ENCODE data around the gene TRDN. TPM values are rescaled to one million over a fixed set of nuclear protein-coding genes. Genes with fewer than 3 reads are reported as not detected.

Gene TRDN
- total RNA-seq, 5 donors from 2014 or later (not counting 1 experiment from before 2014, with no cell fraction given): not detected

DNA sequence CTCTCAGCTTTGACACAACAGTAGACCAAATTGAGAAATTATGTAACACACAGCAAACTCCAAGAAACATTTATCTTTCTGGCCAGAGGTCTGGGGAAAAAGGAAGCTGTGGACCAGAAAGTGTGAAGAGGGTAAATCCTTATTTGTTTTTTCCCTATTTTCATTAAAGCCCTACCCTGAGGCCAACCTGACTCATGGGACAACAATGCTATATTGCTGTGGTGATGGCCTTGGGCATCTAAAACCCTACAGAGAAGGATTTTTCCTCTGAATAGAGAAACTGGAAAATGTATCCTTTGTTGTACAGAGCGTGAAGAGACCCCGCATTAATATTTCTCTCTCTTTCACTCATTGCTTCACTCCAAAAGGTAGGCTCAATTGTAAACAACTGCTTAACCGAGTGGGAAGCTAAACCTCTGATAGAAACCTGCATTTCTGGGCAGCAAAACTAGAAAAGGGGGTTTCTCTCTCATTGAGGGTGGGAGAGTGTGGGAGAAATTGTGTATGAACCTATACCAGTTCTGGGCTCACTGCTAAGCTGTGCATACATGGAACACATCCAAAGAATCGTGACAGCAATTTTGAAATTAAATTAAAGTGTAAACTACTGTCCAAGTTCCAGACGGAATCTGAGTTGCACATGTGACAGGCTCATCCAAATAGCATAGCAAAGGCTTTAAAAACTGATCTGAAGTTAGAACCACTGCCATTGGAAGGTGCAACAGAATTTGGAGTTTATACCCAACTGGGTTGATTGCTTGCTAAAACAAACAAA, 465.2 kb downstream of the TRDN start:
- Histone ChIP-seq H3K4me1 (ENCODE audit: control insufficient read depth in 1 of 2, extremely low read depth in 1 of 2, insufficient read depth in 2 of 2, low read length in 2 of 2) (no peaks in the 10 kb centered on the region), H3K9me3 (no peaks in the 10 kb centered on the region), H3K27ac (ENCODE audit: low read length) (no peak overlapping the region), H3K4me3 (ENCODE audit: control insufficient read depth in 1 of 2, extremely low read depth in 1 of 2, low read length in 1 of 2) (no peak overlapping the region), H3K27me3 (replicated peaks in 1 of 2; ENCODE audit: control insufficient read depth in 2 of 2, extremely low read depth in 1 of 2, insufficient read depth in 2 of 2, low read length in 1 of 2) (no peaks in the 10 kb centered on the region), H3K36me3 (ENCODE audit: control insufficient read depth in 2 of 2, extremely low read depth in 1 of 2, insufficient read depth in 1 of 2, low read length in 1 of 2) (no peaks in the 10 kb centered on the region)
- no peak for ATAC-seq (replicated peaks in 1 of 4)
- no peak overlapping the region for H3K4me3 Mint-ChIP-seq
- H3K36me3 Mint-ChIP-seq: no peaks in the 10 kb centered on the region
- WGBS (ENCODE audit: insufficient coverage): 60% methylated on average over 1 of the region's 5 CpGs
- no peak for DNase-seq
- no peaks in the 10 kb centered on the region for H3K27me3 Mint-ChIP-seq
- no peak overlapping the region for H3K27ac Mint-ChIP-seq
- no peaks in the 10 kb centered on the region for H3K4me1 Mint-ChIP-seq
- POLR2A ChIA-PET: no interaction called here
- CTCF ChIA-PET: no interaction called here
- peaks cover under 1 to 6% (median 5%) of the 10 kb centered on the region in 3 donors for H3K9me3 Mint-ChIP-seq

DNA sequence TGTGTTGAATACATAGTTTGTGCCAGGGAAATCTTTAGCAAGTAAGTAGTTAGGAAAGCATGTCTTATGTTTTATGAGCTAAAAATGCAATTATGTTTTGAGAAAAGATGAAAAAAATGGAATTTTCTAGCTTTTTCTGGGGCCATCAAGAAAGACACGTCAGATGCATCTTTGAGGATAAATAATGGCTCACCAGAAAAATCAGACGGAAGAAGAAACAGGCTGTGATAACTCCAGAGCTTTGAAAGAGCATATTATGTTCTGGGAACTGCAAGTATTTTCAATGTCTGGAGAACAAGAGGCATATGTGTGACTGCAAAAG, 467.0 kb downstream of the TRDN start:
- Mint-ChIP-seq H3K9me3 (peaks cover 0 to 10% (median 8%) of the 10 kb centered on the region in 3 donors), H3K27me3 (no peaks in the 10 kb centered on the region), H3K27ac (no peak overlapping the region), H3K36me3 (no peaks in the 10 kb centered on the region), H3K4me3 (no peak overlapping the region), H3K4me1 (no peaks in the 10 kb centered on the region)
- Histone ChIP-seq H3K4me1 (ENCODE audit: control insufficient read depth in 1 of 2, extremely low read depth in 1 of 2, insufficient read depth in 2 of 2, low read length in 2 of 2) (no peaks in the 10 kb centered on the region), H3K27me3 (replicated peaks in 1 of 2; ENCODE audit: control insufficient read depth in 2 of 2, extremely low read depth in 1 of 2, insufficient read depth in 2 of 2, low read length in 1 of 2) (no peaks in the 10 kb centered on the region), H3K4me3 (ENCODE audit: control insufficient read depth in 1 of 2, extremely low read depth in 1 of 2, low read length in 1 of 2) (no peak overlapping the region), H3K27ac (ENCODE audit: low read length) (no peak overlapping the region), H3K36me3 (ENCODE audit: control insufficient read depth in 2 of 2, extremely low read depth in 1 of 2, insufficient read depth in 1 of 2, low read length in 1 of 2) (no peaks in the 10 kb centered on the region), H3K9me3 (no peaks in the 10 kb centered on the region)
- no peak for ATAC-seq (replicated peaks in 1 of 4)
- CTCF ChIA-PET: no interaction called here
- 79% methylated on average over 1 of the region's 2 CpGs for WGBS (ENCODE audit: insufficient coverage)
- no peak for DNase-seq
- POLR2A ChIA-PET: no interaction called here

DNA sequence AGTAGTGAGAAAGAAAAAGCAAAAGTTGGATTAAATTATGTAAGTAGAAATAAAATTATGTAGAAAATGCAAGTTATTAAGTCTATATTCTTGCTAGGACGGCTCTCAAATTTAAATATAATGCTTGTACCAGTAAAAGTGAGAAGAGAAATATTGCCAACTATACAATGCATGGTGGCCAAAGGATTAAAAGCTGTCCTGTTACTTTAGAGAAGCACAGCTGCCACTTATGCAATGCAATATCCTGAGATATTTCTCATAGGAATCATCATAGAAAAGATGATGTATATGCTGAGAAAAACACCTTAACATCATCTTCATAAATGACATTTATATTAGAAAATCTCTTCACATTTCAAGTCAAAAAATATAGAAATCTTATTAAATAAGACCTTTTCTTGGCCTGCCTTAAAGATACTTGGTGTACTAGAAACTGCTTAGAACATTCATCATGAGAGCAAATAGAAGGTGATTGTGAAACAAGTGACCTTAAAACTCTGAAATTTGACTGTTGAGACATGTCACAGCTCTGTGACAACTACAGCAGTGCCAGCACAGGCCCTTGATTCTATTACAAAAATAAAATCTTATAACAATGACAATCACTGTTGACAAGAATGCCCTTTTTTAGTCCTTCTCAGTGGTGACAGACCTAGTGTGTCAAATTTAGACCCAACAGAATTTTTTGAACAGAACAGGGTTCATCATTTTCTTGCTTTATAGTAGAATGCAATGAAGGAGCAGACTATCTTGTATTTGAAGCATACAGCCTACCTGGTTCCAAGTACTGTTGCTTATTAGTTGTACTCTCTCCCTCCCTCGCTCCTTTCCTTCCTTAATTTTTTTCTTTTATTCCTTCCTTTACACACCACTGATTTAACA, 467.6 kb downstream of the TRDN start:
- Histone ChIP-seq H3K27ac (ENCODE audit: low read length) (no peak overlapping the region), H3K9me3 (no peaks in the 10 kb centered on the region), H3K36me3 (ENCODE audit: control insufficient read depth in 2 of 2, extremely low read depth in 1 of 2, insufficient read depth in 1 of 2, low read length in 1 of 2) (no peaks in the 10 kb centered on the region), H3K4me1 (ENCODE audit: control insufficient read depth in 1 of 2, extremely low read depth in 1 of 2, insufficient read depth in 2 of 2, low read length in 2 of 2) (no peaks in the 10 kb centered on the region), H3K27me3 (replicated peaks in 1 of 2; ENCODE audit: control insufficient read depth in 2 of 2, extremely low read depth in 1 of 2, insufficient read depth in 2 of 2, low read length in 1 of 2) (no peaks in the 10 kb centered on the region), H3K4me3 (ENCODE audit: control insufficient read depth in 1 of 2, extremely low read depth in 1 of 2, low read length in 1 of 2) (no peak overlapping the region)
- Mint-ChIP-seq H3K9me3 (peaks cover 3 to 12% (median 11%) of the 10 kb centered on the region in 3 donors), H3K4me1 (no peaks in the 10 kb centered on the region), H3K27ac (no peak overlapping the region), H3K4me3 (no peak overlapping the region), H3K27me3 (no peaks in the 10 kb centered on the region), H3K36me3 (no peaks in the 10 kb centered on the region)
- ATAC-seq (replicated peaks in 1 of 4): no peak
- ChIA-PET CTCF (no interaction called here), POLR2A (no interaction called here)
- no peak for DNase-seq
- WGBS (ENCODE audit: insufficient coverage): no CpG with 5 or more reads among the region's 2 CpGs

DNA sequence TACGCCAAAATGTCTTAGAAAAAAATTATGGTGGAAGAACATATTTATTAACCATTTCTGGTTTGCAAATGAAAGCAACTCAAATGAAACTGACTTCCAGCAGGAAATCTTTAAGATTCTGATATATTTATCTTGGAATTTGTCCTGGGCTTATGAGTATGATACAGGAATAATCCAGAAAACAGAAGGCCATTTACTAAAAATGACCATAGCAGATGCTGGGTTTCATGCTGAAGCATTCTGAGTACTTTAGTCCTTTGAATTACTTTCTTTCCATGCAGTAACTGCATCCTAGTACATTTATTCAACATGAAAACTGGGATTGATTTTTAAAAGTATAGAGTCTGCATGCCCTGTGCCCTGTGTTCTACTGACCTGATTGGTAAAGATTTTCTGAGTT, 468.3 kb downstream of the TRDN start:
- Mint-ChIP-seq H3K4me3 (no peak overlapping the region), H3K9me3 (peaks cover 5 to 15% (median 15%) of the 10 kb centered on the region in 3 donors), H3K27me3 (no peaks in the 10 kb centered on the region), H3K36me3 (no peaks in the 10 kb centered on the region), H3K4me1 (no peaks in the 10 kb centered on the region), H3K27ac (no peak overlapping the region)
- no peaks in the 10 kb centered on the region for H3K4me1 ChIP-seq (ENCODE audit: control insufficient read depth in 1 of 2, extremely low read depth in 1 of 2, insufficient read depth in 2 of 2, low read length in 2 of 2)
- no peak overlapping the region for H3K27ac ChIP-seq (ENCODE audit: low read length)
- H3K36me3 ChIP-seq (ENCODE audit: control insufficient read depth in 2 of 2, extremely low read depth in 1 of 2, insufficient read depth in 1 of 2, low read length in 1 of 2): no peaks in the 10 kb centered on the region
- ATAC-seq (replicated peaks in 1 of 4) (no peak), DNase-seq (no peak)
- POLR2A ChIA-PET: no interaction called here
- no peak overlapping the region for H3K4me3 ChIP-seq (ENCODE audit: control insufficient read depth in 1 of 2, extremely low read depth in 1 of 2, low read length in 1 of 2)
- CTCF ChIA-PET: no interaction called here
- H3K27me3 ChIP-seq (replicated peaks in 1 of 2; ENCODE audit: control insufficient read depth in 2 of 2, extremely low read depth in 1 of 2, insufficient read depth in 2 of 2, low read length in 1 of 2): no peaks in the 10 kb centered on the region
- whole genome bisulfite sequencing (ENCODE audit: insufficient coverage): no CpG with 5 or more reads among the region's 1 CpG
- H3K9me3 ChIP-seq: no peaks in the 10 kb centered on the region

Other genes with a start within 250 kb of the TRDN start
- under 1 TPM in 1 of 5 donors, not detected in 4; 0.13 TPM for gene NKAIN2, start 166.9 kb upstream of the TRDN start, total RNA-seq